Measurements from ENCODE around the gene XK. TPM values are rescaled to one million over a fixed set of nuclear protein-coding genes. Genes with fewer than 3 reads are reported as not detected.
A peak's percentile ranks its signal among the peaks of the same experiment; 100 is the strongest.

XK gene
- total and polyA plus RNA-seq, 9 of the 15 experiments (the other 6 are each of a cell fraction or from before 2014, with no cell fraction given) = 4.0 to 21.6 (median 11.6) TPM

DNA sequence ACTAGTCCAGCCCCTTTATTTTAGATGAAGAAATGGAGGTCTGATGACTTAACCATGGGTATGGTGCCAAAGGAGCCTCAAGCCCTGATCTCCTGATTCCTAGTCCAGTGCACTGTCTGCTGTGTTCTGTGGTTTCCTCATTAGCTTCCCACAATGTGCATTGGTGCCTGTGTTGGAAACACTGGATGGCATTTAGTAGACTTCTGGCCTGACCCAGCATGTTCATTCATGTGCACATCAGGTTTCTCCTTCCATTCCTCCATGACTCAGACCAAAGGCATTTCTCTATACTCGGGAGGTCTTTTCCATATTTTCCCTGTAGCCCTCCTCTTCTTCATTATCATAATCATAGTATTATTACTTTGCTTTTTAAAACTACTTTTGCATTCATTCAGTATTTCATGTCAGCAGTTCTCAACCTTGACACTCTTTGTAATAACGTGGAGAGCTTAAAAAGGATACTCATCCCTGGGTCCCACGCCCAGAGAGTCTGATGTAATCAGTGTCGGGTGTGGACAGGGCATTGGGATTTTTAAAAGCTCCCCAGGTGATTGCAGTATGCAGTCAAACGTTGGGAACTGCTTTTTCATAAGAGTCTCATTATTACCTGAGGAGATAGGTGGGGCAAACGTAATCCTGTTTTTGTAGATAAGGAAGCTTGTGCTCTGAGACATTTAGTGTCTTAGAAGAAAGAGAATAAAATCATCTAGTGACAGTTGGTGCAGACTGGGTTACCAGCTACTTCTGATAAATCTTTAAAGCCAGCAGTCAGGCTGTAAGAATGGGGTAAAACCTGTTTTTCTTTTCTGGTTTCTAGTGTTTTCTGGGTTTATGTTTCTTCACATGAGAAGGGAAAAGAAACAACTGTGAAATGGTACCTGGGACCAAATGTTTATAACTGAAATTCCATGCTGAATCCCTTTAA is 40.9 kb upstream of the XK start:
- Histone ChIP-seq H3K27ac (ENCODE audit: extremely low read depth, low read depth, low read length) (no peak overlapping the region), H3K4me3 (no peak overlapping the region), H4K20me1 (replicated peaks; ENCODE audit: control insufficient read depth, insufficient read depth, low read length) (no peaks in the 10 kb centered on the region), H2AFZ (ENCODE audit: low read depth, low read length) (no peak overlapping the region), H3K27me3 (ENCODE audit: control insufficient read depth in 2 of 2, insufficient read depth in 2 of 2, low read length in 2 of 2) (no peaks in the 10 kb centered on the region), H3K9ac (ENCODE audit: insufficient read depth in 1 of 2, low read depth in 2 of 2, low read length in 2 of 2) (no peak overlapping the region), H3K4me2 (ENCODE audit: insufficient read depth, low read length) (no peak overlapping the region; the same call in 1 of the 2 replicates), H3K4me1 (replicated peaks in 1 of 2; ENCODE audit: control insufficient read depth in 2 of 2, insufficient read depth in 2 of 2, low read length in 2 of 2) (peaks cover 0 to 11% of the 10 kb centered on the region in 2 experiments; a peak in 2 of 5 replicates), H3K79me2 (ENCODE audit: control insufficient read depth, insufficient read depth, low read length) (no peaks in the 10 kb centered on the region), H3K36me3 (ENCODE audit: control insufficient read depth, insufficient read depth, low read length) (no peaks in the 10 kb centered on the region), H3K9me1 (ENCODE audit: control insufficient read depth, insufficient read depth, low read length) (no peaks in the 10 kb centered on the region), H3K9me3 (replicated peaks; ENCODE audit: control insufficient read depth, insufficient read depth, low read depth, low read length) (no peaks in the 10 kb centered on the region)
- ChIA-PET POLR2A (interaction anchor here (1.1 kb wide), 1 partner anchor 13 kb away, joined by 3 read pairs; no protein-coding TSS in a partner anchor), CTCF (ENCODE audit: low intra/inter-chr PET ratio) (no interaction called here)
- FAIRE-seq (no peak), DNase-seq (ENCODE audit: extremely low read depth in 1 of 4, low spot score in 3 of 4) (no peak), ATAC-seq (peak; percentile 77)
- BruUV-seq (replicated peaks) = no TSS peak
- in situ Hi-C loops (cut with MboI) (no loop called here), intact Hi-C loops (cut with micrococcal nuclease) (no loop called here)
- TF ChIP-seq FOSL1 (tag; conservative IDR thresholded peaks at IDR 0.05) = 0 out of 2 replicates have a peak, but pooled peaks have one; percentile 23
- no peak for TF ChIP-seq ZNF445 (CRISPR knock-in tag; IDR thresholded peaks at IDR 0.05; ENCODE audit: low read depth)
- TF ChIP-seq, protein P1, sequence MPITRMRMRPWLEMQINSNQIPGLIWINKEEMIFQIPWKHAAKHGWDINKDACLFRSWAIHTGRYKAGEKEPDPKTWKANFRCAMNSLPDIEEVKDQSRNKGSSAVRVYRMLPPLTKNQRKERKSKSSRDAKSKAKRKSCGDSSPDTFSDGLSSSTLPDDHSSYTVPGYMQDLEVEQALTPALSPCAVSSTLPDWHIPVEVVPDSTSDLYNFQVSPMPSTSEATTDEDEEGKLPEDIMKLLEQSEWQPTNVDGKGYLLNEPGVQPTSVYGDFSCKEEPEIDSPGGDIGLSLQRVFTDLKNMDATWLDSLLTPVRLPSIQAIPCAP (CRISPR knock-in tag; IDR thresholded peaks at IDR 0.05; ENCODE audit: borderline replicate concordance) = no peak
- TF ChIP-seq CTBP1 (IDR thresholded peaks at IDR 0.05; ENCODE audit: borderline replicate concordance) = 0 out of 2 replicates have a peak, but pooled peaks have one; percentile 15
- TF ChIP-seq NCOR1 (IDR thresholded peaks at IDR 0.05) = no peak
- TF ChIP-seq, protein P2, sequence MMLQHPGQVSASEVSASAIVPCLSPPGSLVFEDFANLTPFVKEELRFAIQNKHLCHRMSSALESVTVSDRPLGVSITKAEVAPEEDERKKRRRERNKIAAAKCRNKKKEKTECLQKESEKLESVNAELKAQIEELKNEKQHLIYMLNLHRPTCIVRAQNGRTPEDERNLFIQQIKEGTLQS (IDR thresholded peaks at IDR 0.05) = peak; percentile 40
- TF ChIP-seq, protein P2 (CRISPR knock-in tag; conservative IDR thresholded peaks at IDR 0.05) = no peak
- TF ChIP-seq CEBPG (CRISPR knock-in tag; IDR thresholded peaks at IDR 0.05) = no peak
- TF ChIP-seq CEBPG (tag; conservative IDR thresholded peaks at IDR 0.05 in 1 of 2, IDR thresholded peaks at IDR 0.05 in 1 of 2) = 0 out of 4 replicates have a peak, but pooled peaks of 1 of the 2 experiments have one; percentile 38
- WGBS (ENCODE audit: insufficient coverage, low coverage, missing lambda C conversion rate) = 2% methylated on average over 6 of the region's 6 CpGs

Data from K562 (cell line).